Germinal center (tissue), 1 donor: ENCODE measurements around the gene ADAMTS2.
"Not testable (repeated sequence)": the region's sequence is repeated elsewhere in the genome, so short reads cannot be mapped to it uniquely, and the experiment has no call there.

Experiments used
- DNase-seq: peaks from one replicate; pipeline ENCODE4 v3.0.0; 2012; ENCODE audit warnings: mixed read lengths, low spot score

The ADAMTS2 gene

GRCh38 chr5:179296150-179296821 is 49.0 kb downstream of the ADAMTS2 start:
- no peak for DNase-seq

DNA sequence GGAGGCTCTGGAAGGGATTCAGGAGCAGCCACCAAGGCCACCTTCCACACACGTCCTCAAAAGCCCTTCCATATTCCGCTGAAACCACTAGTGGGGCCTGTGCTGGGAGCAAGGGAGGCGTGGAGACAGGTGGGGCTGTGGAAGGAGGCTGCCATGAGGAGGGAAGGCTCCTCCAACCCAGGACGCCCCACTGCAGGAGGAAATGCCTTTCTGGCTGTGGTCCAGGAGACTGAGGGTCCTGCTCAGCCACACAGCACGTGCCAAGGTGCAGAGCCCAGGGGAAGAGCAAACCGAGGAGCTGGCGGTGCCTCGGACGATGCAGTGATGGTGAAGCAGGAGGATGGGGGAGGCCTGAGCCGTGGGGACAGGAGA is 49.5 kb downstream of the ADAMTS2 start:
- no peak for DNase-seq

DNA sequence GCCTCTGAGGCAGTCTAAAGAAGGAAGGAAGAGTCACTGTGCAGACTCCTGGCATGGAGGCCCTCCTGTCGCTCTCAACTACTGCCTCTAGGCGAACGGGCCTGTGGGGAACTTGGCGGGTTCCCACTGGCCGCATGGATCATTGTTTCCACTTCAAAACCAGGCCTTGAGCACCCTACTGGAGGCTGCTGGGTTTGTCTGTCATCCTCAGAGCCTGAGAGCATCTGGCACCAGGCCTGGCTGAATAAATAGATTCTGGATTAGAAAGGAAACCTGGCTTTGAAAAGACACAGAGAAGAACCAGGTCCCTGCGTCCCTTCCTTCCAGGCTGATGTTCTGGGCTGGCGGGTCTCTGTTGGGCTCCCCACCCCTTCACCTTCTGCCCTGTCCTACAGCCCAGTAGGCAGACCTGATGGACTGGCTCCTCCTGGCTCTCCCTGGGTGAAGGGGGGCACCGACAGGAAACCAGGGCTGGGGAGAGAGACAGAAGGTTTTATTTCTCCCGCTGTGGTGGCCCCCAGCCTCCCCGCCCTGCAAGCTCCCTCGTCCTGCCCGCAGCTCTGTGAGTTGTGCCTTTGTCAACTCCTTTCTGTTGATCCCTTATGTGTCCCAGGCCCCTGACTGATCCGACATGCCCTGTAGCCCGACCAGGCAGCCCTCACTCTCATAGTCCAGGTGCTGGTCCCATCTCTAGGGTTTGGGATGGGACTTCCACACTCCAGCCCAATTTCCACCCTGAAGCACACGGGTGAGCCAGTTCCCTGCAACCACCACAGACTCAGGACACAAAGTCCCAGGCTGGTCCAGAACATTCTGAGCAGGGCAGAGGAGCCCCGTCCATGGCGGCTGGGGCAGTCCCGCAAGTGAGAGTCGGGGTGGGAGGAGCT is 50.1 kb downstream of the ADAMTS2 start:
- no peak for DNase-seq

DNA sequence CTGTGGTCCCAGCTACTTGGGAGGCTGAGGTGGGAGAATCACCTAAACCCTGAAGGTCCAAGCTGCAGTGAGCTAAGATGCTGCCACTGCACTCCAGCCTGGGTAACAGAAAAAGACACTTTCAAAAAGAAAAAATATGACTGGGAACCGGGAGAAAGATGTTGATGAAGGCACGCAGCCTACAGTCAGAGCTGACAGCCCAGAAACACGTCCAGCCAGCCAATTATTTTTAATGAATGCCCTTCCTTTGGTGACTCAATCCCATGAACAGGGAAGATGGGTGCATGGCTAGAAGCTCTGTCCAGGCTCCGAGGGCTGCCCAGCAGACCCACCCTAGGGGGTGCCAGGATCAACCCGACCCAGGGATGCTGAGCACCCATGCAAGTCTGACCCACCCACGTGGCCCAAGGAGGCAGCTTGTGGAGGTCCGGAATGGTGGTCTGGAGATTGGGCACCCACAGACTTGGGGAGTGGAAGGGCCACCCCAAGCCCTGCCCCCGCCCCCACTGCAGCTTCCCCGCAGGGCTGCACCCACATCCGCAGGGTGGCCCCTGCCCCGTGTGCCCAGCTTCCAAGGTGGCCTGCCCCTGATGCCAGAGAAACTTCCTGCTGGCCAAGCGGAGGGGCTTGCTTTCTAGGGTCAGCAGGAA is 51.0 kb downstream of the ADAMTS2 start:
- no peak for DNase-seq

GRCh38 chr5:179292681-179293635 is 52.3 kb downstream of the ADAMTS2 start:
- DNase-seq = no peak

- DNase-seq = no peak
These were observed 53.1 kb downstream of the ADAMTS2 start for GRCh38 chr5:179292202-179292601.

DNA sequence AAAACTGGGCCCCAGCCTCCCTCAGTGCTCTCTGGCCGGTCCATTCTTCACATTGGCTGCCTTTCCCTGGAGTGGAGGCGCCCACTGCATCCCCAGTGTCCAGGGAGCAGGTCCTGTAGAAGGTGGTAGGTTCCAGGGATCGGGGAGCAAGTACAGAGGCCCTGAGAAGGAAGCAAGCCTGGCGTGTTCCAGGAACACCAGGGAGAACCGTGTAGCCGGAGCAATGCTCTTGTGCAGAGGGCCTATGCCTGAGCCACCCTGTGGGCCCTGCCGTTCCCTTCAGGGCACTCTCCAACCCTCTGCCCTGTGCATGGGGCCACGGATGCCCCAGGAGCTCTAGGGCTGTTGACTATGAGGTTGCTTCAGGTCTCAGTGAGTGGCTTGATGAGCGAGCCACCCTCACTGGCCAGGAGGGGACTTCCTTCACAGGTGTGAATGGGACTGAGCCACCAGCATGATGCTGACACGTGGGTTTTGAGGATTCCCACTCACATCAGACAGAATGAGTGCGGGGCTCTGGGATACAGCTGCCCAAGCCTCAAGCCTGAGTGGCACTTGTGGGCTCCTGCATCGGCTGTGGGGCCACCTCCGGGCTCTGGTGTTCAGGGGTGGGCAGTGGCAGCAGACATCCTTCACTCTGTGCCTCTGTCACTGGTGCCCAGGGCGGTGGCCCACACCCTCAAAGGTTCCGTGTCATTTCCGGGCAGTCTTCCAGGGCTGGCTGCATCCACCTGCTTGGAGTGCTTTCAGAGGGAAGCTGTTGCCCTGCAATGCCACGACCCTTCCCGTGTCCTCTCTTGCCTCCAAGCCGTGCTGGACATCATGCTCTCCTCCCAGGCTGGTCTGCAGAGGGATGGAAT is 54.4 kb downstream of the ADAMTS2 start:
- DNase-seq = no peak

DNA sequence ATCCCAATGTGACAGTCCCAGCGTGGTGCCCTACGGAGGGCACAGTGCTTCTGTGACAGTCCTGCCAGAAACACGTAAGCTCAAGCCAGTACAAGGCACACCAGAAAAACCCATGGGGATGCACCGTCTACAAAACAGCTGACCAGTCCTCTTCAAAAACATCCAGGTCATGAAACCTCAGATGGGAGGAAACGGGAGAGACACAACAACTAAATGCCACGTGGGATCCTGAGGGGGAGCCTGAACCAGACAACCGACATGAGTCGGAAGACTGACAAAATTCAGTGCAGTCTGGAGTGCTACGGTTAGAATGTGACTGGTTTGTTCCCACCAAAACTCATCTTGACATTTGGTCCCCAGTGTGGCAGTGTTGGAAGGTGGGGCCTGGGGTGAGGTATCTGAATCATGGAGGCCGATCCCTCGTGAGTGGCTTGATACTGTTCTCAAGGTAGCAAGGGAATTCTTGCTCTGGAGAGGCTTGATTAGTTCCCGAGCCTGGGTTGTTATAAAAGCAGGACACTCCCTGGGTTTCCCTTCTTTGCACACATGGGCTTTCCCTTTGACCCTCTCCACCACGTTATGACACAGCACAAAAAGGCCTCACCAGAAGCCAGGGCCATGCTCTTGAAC is 55.4 kb downstream of the ADAMTS2 start:
- DNase-seq = no peak

DNA sequence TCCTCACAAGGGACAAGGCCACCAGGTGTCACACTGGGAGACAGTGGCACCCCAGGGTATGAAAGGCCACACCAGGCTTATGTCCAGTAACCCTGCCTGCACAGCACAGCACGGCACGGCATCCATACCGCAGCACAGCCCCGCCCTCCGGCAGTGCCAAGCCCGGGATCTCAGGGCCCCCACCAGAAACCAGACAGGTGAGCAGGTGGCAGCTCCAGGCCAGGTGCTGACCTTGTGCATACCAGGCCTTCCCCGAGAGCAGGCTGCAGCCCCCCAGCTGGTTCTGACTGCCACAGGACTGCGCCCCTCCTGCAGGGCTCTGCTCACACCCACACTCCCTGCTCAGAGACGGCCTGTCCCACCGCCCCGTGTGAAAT is 56.5 kb downstream of the ADAMTS2 start:
- DNase-seq = no peak

DNA sequence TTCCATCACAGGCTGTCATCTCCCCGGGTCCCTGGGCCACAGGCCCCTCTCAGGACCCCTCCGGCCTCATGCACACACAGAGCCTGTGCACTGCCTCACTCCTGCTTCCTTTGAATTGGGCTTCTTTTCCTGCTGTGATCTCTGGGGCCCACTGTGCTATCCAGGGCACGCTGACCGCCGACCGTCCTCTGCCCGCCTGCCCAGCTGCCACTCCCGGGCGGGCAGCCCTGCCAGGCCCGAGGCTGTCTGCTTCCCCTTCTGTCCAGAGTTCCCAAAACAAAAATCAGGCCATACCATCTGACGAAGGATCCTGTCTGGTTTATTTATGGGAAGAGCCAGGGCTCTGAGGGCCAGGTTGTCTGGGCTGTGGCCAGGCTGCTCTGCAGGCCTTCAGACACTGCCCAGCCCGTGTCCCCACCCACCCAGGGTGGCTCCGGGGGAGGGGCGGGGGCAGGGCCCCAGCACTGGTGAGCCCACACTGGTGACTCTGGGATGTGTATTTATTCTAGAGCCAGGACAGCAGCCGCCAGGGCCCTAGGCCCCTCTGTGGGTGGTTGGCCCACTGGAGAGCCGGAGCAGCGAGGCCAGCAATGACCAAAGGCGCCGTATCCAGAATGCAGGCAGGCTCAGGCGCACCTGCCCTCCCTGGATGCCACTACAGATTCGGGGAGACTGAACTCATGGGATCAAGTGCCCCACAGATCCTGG is 57.0 kb downstream of the ADAMTS2 start:
- DNase-seq = no peak

DNA sequence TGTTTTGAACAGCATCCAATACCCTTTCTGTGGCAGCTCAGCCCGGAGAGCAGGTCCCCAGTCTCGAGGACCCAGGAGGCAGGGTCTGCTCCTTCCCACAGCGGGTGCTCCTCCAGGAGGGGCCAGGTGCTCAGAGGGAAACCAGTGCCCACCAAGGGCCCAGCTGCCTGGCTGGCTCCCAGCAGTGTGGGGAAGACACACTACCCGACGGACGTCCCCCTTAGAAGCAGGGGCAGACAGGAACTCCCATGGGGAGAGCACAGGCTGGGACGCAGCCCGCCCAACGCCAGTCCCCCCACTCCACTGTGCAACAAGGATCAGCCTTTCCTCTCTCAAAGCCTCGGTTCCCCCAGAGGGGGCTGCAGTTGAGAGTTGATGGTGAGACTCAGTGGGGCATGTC is 57.6 kb downstream of the ADAMTS2 start:
- no peak for DNase-seq

DNA sequence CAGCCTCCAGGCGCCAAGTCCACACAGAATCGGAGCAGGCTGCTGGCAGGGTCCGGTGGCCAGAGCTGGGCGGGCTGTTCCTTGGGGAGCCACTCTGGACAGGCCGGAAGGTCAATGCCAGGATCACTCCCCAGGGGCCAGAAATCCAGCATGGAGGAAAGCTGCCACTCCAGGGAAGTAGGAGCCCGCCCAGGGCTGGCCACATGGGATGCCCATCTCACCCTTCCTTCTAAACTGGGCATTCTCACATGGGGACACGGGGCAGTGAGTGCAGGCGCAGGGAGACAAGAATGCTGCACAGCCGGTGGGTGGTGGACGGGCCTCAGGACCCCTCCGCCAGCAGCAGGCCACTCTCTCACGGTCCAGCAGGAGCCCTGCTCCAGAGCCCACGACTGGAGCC is 58.2 kb downstream of the ADAMTS2 start:
- DNase-seq = no peak

DNA sequence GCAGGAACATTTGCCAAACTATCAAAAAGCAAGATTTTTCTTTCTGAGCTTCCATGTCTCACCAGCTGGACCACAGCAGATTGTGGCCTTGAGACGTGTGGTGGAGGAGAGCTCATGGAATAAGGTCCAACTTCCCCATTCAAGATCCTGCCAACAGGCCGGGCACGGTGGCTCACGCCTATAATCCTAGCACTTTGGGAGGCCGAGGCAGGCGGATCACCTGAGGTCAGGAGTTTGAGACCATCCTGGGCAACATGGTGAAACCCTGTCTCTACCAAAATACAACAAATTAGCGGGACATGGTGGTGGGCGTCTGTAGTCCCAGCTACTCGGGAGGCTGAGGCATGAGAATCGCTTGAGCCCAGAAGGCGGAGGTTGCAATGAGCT is 59.5 kb downstream of the ADAMTS2 start:
- not testable (repeated sequence) for DNase-seq

GRCh38 chr5:179284751-179285631 is 60.3 kb downstream of the ADAMTS2 start:
- DNase-seq = no peak

DNA sequence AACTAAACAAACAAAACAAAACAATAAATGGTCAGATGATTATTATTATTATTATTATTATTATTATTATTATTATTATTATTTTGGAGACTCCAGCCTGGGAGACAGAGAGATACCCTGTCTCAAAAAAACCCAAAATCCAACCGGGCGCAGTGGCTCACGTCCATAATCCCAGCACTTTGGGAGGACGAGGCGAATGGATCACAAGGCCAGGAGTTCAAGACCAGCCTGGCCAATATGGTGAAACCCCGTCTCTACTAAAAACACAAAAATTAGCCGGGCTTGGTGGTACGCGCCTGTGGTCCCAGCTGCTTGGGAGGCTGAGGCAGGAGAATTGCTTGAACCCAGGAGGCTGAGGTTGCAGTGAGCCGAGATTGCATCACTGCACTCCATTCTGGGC is 61.4 kb downstream of the ADAMTS2 start:
- DNase-seq = not testable (repeated sequence)

- no peak for DNase-seq
These were observed 63.6 kb downstream of the ADAMTS2 start for GRCh38 chr5:179281694-179282093.

DNA sequence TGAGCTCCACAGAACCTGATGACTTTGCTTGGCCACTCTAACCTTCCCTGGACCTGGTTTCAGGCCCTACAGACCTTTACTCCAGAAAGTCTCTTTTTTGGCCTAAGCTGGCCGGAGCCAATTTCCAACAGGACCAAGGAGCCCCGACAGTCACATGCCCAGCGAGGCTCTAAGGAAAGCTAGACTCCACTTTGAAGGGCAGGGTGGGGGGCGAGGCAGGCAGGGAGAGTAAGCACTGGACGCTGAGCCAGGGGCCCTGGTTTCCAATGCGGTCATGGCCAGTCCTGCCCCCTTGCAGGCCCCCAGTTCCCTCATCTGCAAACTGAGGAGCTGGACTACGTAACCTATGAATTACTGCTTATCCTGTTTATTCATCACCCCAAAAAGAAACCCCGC is 65.2 kb downstream of the ADAMTS2 start:
- no peak for DNase-seq

- DNase-seq = no peak
These were observed 65.7 kb downstream of the ADAMTS2 start for GRCh38 chr5:179279347-179280094.
